Hematopoietic multipotent progenitor cell treated with erythropoietin and hydrocortisone succinate and interleukin-3 and kit ligand, for 17 days (in vitro differentiated cells): ENCODE measurements around the gene NUP42.
"Not testable (repeated sequence)": the region's sequence is repeated elsewhere in the genome, so short reads cannot be mapped to it uniquely, and the experiment has no call there.

Experiments
- DNase-seq: peaks from one replicate; pipeline ENCODE4 v3.0.0-alpha.2; 2015; ENCODE audit warnings: low spot score

Gene NUP42

GRCh38 chr7:23204241-23204640, 22.4 kb downstream of the NUP42 start:
- DNase-seq, result no peak

GRCh38 chr7:23205577-23205908, 23.7 kb downstream of the NUP42 start:
- DNase-seq, result no peak

GRCh38 chr7:23205909-23206767, 24.3 kb downstream of the NUP42 start:
- no peak for DNase-seq

GRCh38 chr7:23207021-23207420, 25.2 kb downstream of the NUP42 start:
- no peak for DNase-seq

- no peak for DNase-seq
These were observed 26.0 kb downstream of the NUP42 start for GRCh38 chr7:23207884-23208283.

- no peak for DNase-seq
These were observed 26.5 kb downstream of the NUP42 start for GRCh38 chr7:23208316-23208715.

GRCh38 chr7:23210506-23210905, 28.7 kb downstream of the NUP42 start:
- DNase-seq, result no peak

GRCh38 chr7:23211589-23211988, 29.7 kb downstream of the NUP42 start:
- DNase-seq, result no peak

- no peak for DNase-seq
These were observed 30.5 kb downstream of the NUP42 start for GRCh38 chr7:23212395-23212794.

- no peak for DNase-seq
These were observed 31.0 kb downstream of the NUP42 start for GRCh38 chr7:23212841-23213240.

- DNase-seq, result no peak
These were observed 31.9 kb downstream of the NUP42 start for GRCh38 chr7:23213755-23214154.

GRCh38 chr7:23214423-23214822, 32.6 kb downstream of the NUP42 start:
- DNase-seq, result no peak

- no peak for DNase-seq
These were observed 33.1 kb downstream of the NUP42 start for GRCh38 chr7:23214938-23215337.

GRCh38 chr7:23216021-23216420, 34.2 kb downstream of the NUP42 start:
- DNase-seq, result no peak

GRCh38 chr7:23218196-23218595, 36.3 kb downstream of the NUP42 start:
- DNase-seq, result no peak

- no peak for DNase-seq
These were observed 39.0 kb downstream of the NUP42 start for GRCh38 chr7:23220690-23221305.

- no peak for DNase-seq
These were observed 40.7 kb downstream of the NUP42 start for GRCh38 chr7:23222439-23223030.

GRCh38 chr7:23224364-23224763, 42.5 kb downstream of the NUP42 start:
- DNase-seq, result not testable (repeated sequence)

GRCh38 chr7:23226844-23227450, 45.1 kb downstream of the NUP42 start:
- no peak for DNase-seq

GRCh38 chr7:23228412-23228811, 46.6 kb downstream of the NUP42 start:
- no peak for DNase-seq

- no peak for DNase-seq
These were observed 48.8 kb downstream of the NUP42 start for GRCh38 chr7:23230641-23231101.

- no peak for DNase-seq
These were observed 51.1 kb downstream of the NUP42 start for GRCh38 chr7:23232966-23233365.
